HFFc6 (cell line): Measurements from ENCODE around the gene CBARP. TPM values are rescaled to one million over a fixed set of nuclear protein-coding genes. Genes with fewer than 3 reads are reported as not detected.
A peak's percentile ranks its signal among the peaks of the same experiment; 100 is the strongest.

Experiments used
- DNase-seq: peaks from one replicate; pipeline ENCODE4 v3.0.0-alpha.2; 2018
- H3K27ac Mint-ChIP-seq: 2 replicates; pipeline ENCODE4 v1.8.0; 2020; ENCODE audit warnings: mild to moderate bottlenecking, mixed read lengths
- H3K27me3 Mint-ChIP-seq: 2 replicates; pipeline ENCODE4 v1.8.0; 2021; ENCODE audit warnings: mild to moderate bottlenecking, moderate library complexity, mixed read lengths; ENCODE audit not compliant: insufficient read depth
- H3K36me3 Mint-ChIP-seq: 2 replicates; pipeline ENCODE4 v1.8.0; 2021; ENCODE audit warnings: low read depth, mixed read lengths
- H3K4me1 Mint-ChIP-seq: 2 replicates; pipeline ENCODE4 v1.8.0; 2020; ENCODE audit warnings: low read depth, mixed read lengths
- H3K4me3 Mint-ChIP-seq: 2 replicates; pipeline ENCODE4 v1.8.0; 2020; ENCODE audit warnings: mild to moderate bottlenecking, moderate library complexity, mixed read lengths
- H3K9me3 Mint-ChIP-seq: 2 replicates; pipeline ENCODE4 v1.8.0; 2020; ENCODE audit warnings: mild to moderate bottlenecking, mixed read lengths
- total RNA-seq, 6 experiments: library from RNA; stranded (reverse); fragmentation: NEBNext Ultra II Directional; extraction: Animal tissue kit (Norgen Biotek cat#: 25700); gene quantifications; 2 replicates in 1 of 6; 3 replicates in 5 of 6; pipeline ENCODE4 v1.2.3, GENCODE V29; 2021
- TF ChIP-seq, protein P1 (sequence below): fragments of 200-600 bp; sonication (generic); IDR thresholded peaks from 2 replicates; pipeline ENCODE4 v1.5.0; 2021; ENCODE audit warnings: antibody characterized with exemption, mild to moderate bottlenecking

CBARP gene
- total RNA-seq, 6 experiments from 2014 or later: 7.6 to 12.7 (median 8.6) TPM

- H3K9me3 Mint-ChIP-seq: no peaks in the 10 kb centered on the region
Observed at GRCh38 chr19:1232652-1233072, 5.1 kb downstream of the CBARP start.

DNA sequence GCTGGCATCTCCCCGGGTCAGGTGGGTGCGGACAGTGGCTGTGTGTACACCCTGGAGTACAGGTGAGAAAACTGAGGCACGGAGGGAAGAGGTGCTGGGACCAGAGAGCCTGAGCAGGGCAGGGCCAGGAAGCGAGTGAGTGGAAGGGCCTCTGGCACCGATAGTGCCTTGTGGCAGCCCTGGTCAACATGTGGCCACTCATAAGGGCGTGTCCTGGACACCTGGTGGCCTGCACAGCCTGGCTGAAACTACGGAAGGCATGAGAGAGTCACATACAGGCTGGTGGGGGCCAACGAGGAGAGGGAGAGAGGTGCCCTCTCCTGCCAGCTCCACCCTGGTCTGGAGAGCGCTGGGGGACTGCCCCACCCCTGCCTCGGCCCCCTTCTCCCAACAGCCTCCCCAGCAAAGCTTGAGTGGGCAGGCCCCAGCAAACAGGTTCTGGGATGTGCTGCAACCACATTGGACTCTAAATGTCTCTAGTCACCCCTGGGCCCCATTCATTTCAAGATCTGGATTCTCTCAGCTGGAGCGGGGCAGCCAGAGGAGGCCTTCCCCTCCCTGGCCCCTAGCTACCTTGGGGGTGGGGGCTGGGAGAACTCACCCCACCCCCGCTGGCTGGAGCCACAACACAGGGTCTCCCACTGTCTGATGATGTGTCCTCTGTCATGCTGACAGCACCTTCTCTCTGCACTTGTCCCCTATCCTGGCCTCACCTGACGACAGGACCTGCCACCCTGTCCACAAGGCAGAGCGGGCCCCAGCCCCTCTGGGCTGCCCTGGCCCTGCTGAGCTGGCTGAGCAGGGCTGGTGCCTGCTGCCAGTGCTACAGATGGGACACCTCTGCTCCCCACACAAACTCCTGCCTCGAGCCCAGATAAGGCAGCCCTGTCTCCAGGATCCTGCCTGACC is 5.8 kb downstream of the CBARP start:
- H3K36me3 Mint-ChIP-seq: no peaks in the 10 kb centered on the region
- TF ChIP-seq, protein P1, sequence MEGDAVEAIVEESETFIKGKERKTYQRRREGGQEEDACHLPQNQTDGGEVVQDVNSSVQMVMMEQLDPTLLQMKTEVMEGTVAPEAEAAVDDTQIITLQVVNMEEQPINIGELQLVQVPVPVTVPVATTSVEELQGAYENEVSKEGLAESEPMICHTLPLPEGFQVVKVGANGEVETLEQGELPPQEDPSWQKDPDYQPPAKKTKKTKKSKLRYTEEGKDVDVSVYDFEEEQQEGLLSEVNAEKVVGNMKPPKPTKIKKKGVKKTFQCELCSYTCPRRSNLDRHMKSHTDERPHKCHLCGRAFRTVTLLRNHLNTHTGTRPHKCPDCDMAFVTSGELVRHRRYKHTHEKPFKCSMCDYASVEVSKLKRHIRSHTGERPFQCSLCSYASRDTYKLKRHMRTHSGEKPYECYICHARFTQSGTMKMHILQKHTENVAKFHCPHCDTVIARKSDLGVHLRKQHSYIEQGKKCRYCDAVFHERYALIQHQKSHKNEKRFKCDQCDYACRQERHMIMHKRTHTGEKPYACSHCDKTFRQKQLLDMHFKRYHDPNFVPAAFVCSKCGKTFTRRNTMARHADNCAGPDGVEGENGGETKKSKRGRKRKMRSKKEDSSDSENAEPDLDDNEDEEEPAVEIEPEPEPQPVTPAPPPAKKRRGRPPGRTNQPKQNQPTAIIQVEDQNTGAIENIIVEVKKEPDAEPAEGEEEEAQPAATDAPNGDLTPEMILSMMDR: no peak
- H3K27me3 Mint-ChIP-seq: peaks cover 3% of the 10 kb centered on the region
- H3K4me1 Mint-ChIP-seq: peaks cover 6% of the 10 kb centered on the region; the same call in 1 of the 2 replicates
- peak overlapping the region; percentile 58 for H3K27ac Mint-ChIP-seq
- no peak for DNase-seq
- H3K9me3 Mint-ChIP-seq: no peaks in the 10 kb centered on the region
- no peak overlapping the region; the same call in 1 of the 2 replicates for H3K4me3 Mint-ChIP-seq

More at GRCh38 chr19:1232652-1233072, 5.1 kb downstream of the CBARP start:
- Mint-ChIP-seq H3K27me3 (peaks cover 3% of the 10 kb centered on the region), H3K36me3 (no peaks in the 10 kb centered on the region), H3K27ac (peak overlapping the region; percentile 58), H3K4me3 (no peak overlapping the region; the same call in 1 of the 2 replicates), H3K4me1 (peaks cover 6% of the 10 kb centered on the region; the same call in 1 of the 2 replicates)
- DNase-seq: no peak
- TF ChIP-seq, protein P1: no peak

DNA sequence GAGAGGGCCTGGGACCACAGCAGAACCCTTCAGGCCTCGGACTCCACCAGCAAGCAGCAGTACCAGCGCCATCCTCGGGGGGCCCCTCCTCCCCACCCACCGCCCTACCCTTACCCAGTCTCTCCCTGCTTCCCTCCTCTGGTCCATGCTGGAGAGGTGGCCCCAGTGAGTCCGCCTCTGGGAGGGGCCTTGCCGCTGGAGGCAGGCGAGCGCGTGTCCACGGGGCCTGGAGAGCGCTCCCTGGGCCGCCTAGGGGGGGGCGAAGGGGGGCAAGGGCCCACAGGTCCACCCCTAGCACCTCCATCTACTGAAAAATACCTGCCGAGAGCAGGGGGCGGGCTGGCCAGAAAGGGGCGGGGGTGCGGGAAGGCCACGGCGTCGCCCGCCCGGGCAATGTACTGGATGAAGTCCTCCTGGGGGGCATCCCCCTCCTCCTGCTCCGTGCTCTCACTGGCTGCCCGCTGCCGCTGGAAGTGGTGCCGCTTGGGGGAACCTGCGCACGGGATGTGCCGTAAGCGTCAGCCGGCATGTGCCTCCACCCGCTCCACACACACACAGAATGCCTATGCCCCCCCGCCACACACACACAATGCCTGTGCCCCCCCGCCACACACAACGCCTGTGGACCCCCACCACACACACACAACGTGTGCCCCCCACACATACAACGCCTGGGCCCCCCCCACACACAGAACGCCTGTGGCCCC is 6.9 kb downstream of the CBARP start:
- no peaks in the 10 kb centered on the region for H3K9me3 Mint-ChIP-seq
- H3K4me1 Mint-ChIP-seq: peaks cover 6% of the 10 kb centered on the region; the same call in 1 of the 2 replicates
- no peak for DNase-seq
- H3K36me3 Mint-ChIP-seq: no peaks in the 10 kb centered on the region
- H3K4me3 Mint-ChIP-seq: no peak overlapping the region
- peaks cover 3% of the 10 kb centered on the region for H3K27me3 Mint-ChIP-seq
- TF ChIP-seq, protein P1: peak; percentile 28
- H3K27ac Mint-ChIP-seq: no peak overlapping the region

GRCh38 chr19:1229924-1230782 is 7.7 kb downstream of the CBARP start:
- no peak for DNase-seq
- Mint-ChIP-seq H3K4me3 (no peak overlapping the region), H3K9me3 (no peaks in the 10 kb centered on the region), H3K27ac (no peak overlapping the region), H3K27me3 (peaks cover 3% of the 10 kb centered on the region), H3K4me1 (peaks cover 6% of the 10 kb centered on the region; the same call in 1 of the 2 replicates), H3K36me3 (no peaks in the 10 kb centered on the region)
- TF ChIP-seq, protein P1: no peak
